ENCODE data around the gene SLC30A5. TPM values are rescaled to one million over a fixed set of nuclear protein-coding genes. Genes with fewer than 3 reads are reported as not detected.
"Not testable (repeated sequence)": the region's sequence is repeated elsewhere in the genome, so short reads cannot be mapped to it uniquely, and the experiment has no call there.

Gene SLC30A5
- total RNA-seq, 1 experiment from 2014 or later = 68.3 TPM

- DNase-seq (ENCODE audit: low read depth, low spot score); in situ Hi-C loops (cut with HindIII; ENCODE audit: low pct_unique_long_range_greater_than_20kb, low sequenced_read_pairs): not testable (repeated sequence)
Observed at GRCh38 chr5:69148576-69148975, 54.8 kb downstream of the SLC30A5 start.

- DNase-seq (ENCODE audit: low read depth, low spot score) = no peak
- in situ Hi-C loops (cut with HindIII; ENCODE audit: low pct_unique_long_range_greater_than_20kb, low sequenced_read_pairs) = no loop called here
Observed at GRCh38 chr5:69148981-69149675, 55.3 kb downstream of the SLC30A5 start.

GRCh38 chr5:69149676-69150010, 55.8 kb downstream of the SLC30A5 start:
- in situ Hi-C loops (cut with HindIII; ENCODE audit: low pct_unique_long_range_greater_than_20kb, low sequenced_read_pairs) = no loop called here
- no peak for DNase-seq (ENCODE audit: low read depth, low spot score)

GRCh38 chr5:69152731-69153130, 58.9 kb downstream of the SLC30A5 start:
- no peak for DNase-seq (ENCODE audit: low read depth, low spot score)
- in situ Hi-C loops (cut with HindIII; ENCODE audit: low pct_unique_long_range_greater_than_20kb, low sequenced_read_pairs) = no loop called here

GRCh38 chr5:69156456-69156855, 62.6 kb downstream of the SLC30A5 start:
- no peak for DNase-seq (ENCODE audit: low read depth, low spot score)
- in situ Hi-C loops (cut with HindIII; ENCODE audit: low pct_unique_long_range_greater_than_20kb, low sequenced_read_pairs) = no loop called here

- in situ Hi-C loops (cut with HindIII; ENCODE audit: low pct_unique_long_range_greater_than_20kb, low sequenced_read_pairs) = no loop called here
- no peak for DNase-seq (ENCODE audit: low read depth, low spot score)
Observed at GRCh38 chr5:69158039-69158438, 64.2 kb downstream of the SLC30A5 start.

GRCh38 chr5:69160651-69161050, 66.8 kb downstream of the SLC30A5 start:
- no peak for DNase-seq (ENCODE audit: low read depth, low spot score)
- in situ Hi-C loops (cut with HindIII; ENCODE audit: low pct_unique_long_range_greater_than_20kb, low sequenced_read_pairs) = no loop called here

GRCh38 chr5:69166686-69167492, 73.1 kb downstream of the SLC30A5 start, which contains the start of gene CCNB1:
Gene CCNB1, plus strand, starts transcription at chr5:69167150. Its CDS starts 113 bp downstream, at chr5:69167263.
- in situ Hi-C loops (cut with HindIII; ENCODE audit: low pct_unique_long_range_greater_than_20kb, low sequenced_read_pairs) = no loop called here

GRCh38 chr5:69167493-69167855, 73.7 kb downstream of the SLC30A5 start:
- in situ Hi-C loops (cut with HindIII; ENCODE audit: low pct_unique_long_range_greater_than_20kb, low sequenced_read_pairs) = no loop called here
- no peak for DNase-seq (ENCODE audit: low read depth, low spot score)

More at GRCh38 chr5:69166686-69167492, 73.1 kb downstream of the SLC30A5 start, which contains the start of gene CCNB1:
- DNase-seq (ENCODE audit: low read depth, low spot score) = peak; percentile 98

GRCh38 chr5:69167929-69168328, 74.1 kb downstream of the SLC30A5 start:
- no peak for DNase-seq (ENCODE audit: low read depth, low spot score)
- in situ Hi-C loops (cut with HindIII; ENCODE audit: low pct_unique_long_range_greater_than_20kb, low sequenced_read_pairs) = no loop called here

- in situ Hi-C loops (cut with HindIII; ENCODE audit: low pct_unique_long_range_greater_than_20kb, low sequenced_read_pairs) = no loop called here
- no peak for DNase-seq (ENCODE audit: low read depth, low spot score)
Observed at GRCh38 chr5:69170495-69170894, 76.7 kb downstream of the SLC30A5 start.

GRCh38 chr5:69170969-69171368, 77.2 kb downstream of the SLC30A5 start:
- in situ Hi-C loops (cut with HindIII; ENCODE audit: low pct_unique_long_range_greater_than_20kb, low sequenced_read_pairs) = no loop called here
- DNase-seq (ENCODE audit: low read depth, low spot score) = no peak

Small RNA genes within 50 kb of the gene (small RNA-seq; reads per million reads assigned to genes)
- gene SNORA50D (0 reads per million in 2 experiments), gene SUMO2P4 (0 reads per million in 2 experiments)

Other genes starting within 250 kb of the SLC30A5 start
- gene CCNB1, start 73.1 kb downstream of the SLC30A5 start, total RNA-seq (2014; rRNA removed; shearing (Covaris generic)) = 114 and 123 TPM in 2 replicates
- gene CENPH, start 95.6 kb downstream of the SLC30A5 start, total RNA-seq (2014; rRNA removed; shearing (Covaris generic)) = 25.2 and 25.9 TPM in 2 replicates
- gene CDK7, start 140.9 kb downstream of the SLC30A5 start, total RNA-seq (2014; rRNA removed; shearing (Covaris generic)) = 57.1 and 64.3 TPM in 2 replicates
- gene CCDC125, start 238.8 kb downstream of the SLC30A5 start, total RNA-seq (2014; rRNA removed; shearing (Covaris generic)) = 2.0 and 2.7 TPM in 2 replicates

Measured in SK-MEL-5 (cell line).